Hematopoietic multipotent progenitor cell (in vitro differentiated cells): Measurements from ENCODE around the gene CNOT10. TPM values are rescaled to one million over a fixed set of nuclear protein-coding genes. Genes with fewer than 3 reads are reported as not detected.
"Not testable (repeated sequence)": the region's sequence is repeated elsewhere in the genome, so short reads cannot be mapped to it uniquely, and the experiment has no call there.

Source experiments
- DNase-seq, 3 donors: peaks; one replicate each; pipeline ENCODE4 v3.0.0-alpha.2; 2011 to 2015; ENCODE audit warnings: low read depth in 2 of 3, low spot score in 2 of 3
- total RNA-seq: library from RNA; depleted of rRNA; stranded (reverse); fragments of >200 nt; gene quantifications from one replicate; pipeline ENCODE4 v1.2.3, GENCODE V29; 2012

CNOT10 gene
- total RNA-seq, 1 donor = 21.8 TPM

GRCh38 chr3:32686713-32687112 is 1.7 kb downstream of the CNOT10 start:
- no peak for DNase-seq

- DNase-seq = no peak
These were observed 6.9 kb downstream of the CNOT10 start for GRCh38 chr3:32691847-32692246.

- no peak for DNase-seq
These were observed 11.5 kb downstream of the CNOT10 start for GRCh38 chr3:32696523-32696922.

- DNase-seq = no peak
These were observed 13.5 kb downstream of the CNOT10 start for GRCh38 chr3:32698506-32698905.

- DNase-seq = no peak
These were observed 14.4 kb downstream of the CNOT10 start for GRCh38 chr3:32699429-32699828.

GRCh38 chr3:32700244-32700643 is 15.3 kb downstream of the CNOT10 start:
- no peak for DNase-seq

GRCh38 chr3:32703491-32703972 is 18.5 kb downstream of the CNOT10 start:
- no peak for DNase-seq

GRCh38 chr3:32705232-32705631 is 20.2 kb downstream of the CNOT10 start:
- no peak for DNase-seq

GRCh38 chr3:32706348-32707025 is 21.5 kb downstream of the CNOT10 start:
- DNase-seq = no peak

GRCh38 chr3:32707026-32707370 is 22.0 kb downstream of the CNOT10 start:
- DNase-seq = no peak

- DNase-seq = no peak
These were observed 23.8 kb downstream of the CNOT10 start for GRCh38 chr3:32708672-32709283.

GRCh38 chr3:32709346-32709745 is 24.4 kb downstream of the CNOT10 start:
- peak in 2 of 3 donors; percentile 47 to 59 for DNase-seq

GRCh38 chr3:32712506-32713055 is 27.6 kb downstream of the CNOT10 start:
- DNase-seq = no peak

GRCh38 chr3:32713181-32713580 is 28.2 kb downstream of the CNOT10 start:
- no peak for DNase-seq

GRCh38 chr3:32719335-32719734 is 34.3 kb downstream of the CNOT10 start:
- DNase-seq = no peak

GRCh38 chr3:32719931-32720330 is 34.9 kb downstream of the CNOT10 start:
- no peak for DNase-seq

- DNase-seq = no peak
These were observed 40.7 kb downstream of the CNOT10 start for GRCh38 chr3:32725721-32726120.

GRCh38 chr3:32733631-32734229 is 48.7 kb downstream of the CNOT10 start:
- peak in 2 of 3 donors; percentile 31 to 67 for DNase-seq

- DNase-seq = no peak
These were observed 49.8 kb downstream of the CNOT10 start for GRCh38 chr3:32734756-32735155.

GRCh38 chr3:32743470-32743869 is 58.5 kb downstream of the CNOT10 start:
- not testable (repeated sequence) for DNase-seq

GRCh38 chr3:32743934-32744333 is 58.9 kb downstream of the CNOT10 start:
- no peak for DNase-seq

GRCh38 chr3:32751377-32751776 is 66.4 kb downstream of the CNOT10 start:
- no peak for DNase-seq
